ENCODE data around the gene DUSP10.

DNA sequence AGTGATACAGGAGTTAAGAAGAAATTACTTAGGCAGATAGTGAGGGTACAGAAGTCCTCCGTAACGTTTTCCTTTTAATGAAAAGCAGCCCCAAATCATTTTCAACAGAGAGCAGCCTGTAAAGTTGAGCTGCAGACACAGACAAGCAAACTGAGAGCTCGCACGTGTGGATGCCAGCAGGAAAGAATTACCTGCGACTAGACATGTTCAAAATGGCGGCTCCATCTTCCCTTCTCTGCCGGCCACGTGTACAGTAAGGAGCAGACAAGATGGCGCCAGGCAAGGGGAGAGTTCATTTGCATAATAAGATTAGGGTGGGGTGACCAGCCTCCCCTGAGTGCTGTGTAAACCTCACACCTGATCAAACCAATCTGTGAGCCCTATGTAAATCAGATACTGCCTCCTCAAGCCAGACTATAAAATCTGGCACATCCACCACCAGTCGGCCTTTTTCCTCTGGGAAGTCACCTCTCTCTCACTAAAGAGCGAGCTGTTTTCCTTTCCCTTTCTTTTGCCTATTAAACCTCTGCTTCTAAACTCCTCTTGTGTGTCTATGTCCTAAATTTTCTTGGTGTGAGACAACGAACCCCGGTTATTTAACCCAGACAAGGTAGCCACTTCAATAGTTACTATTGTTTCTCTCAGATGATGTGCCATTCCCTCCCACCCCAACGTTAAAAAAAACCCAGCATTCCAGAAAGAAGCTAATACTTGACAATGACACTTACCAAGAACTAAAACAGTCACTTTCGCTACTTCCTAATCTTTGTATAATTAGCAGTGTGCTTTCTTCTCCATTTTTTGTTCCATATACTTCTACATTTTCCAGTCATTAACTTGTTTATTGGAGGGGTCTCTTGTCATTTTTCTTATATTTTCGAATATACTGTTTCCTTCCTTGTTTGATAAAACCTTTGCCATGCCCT, 27.4 kb downstream of the DUSP10 start:
- TF ChIP-seq, protein P1, sequence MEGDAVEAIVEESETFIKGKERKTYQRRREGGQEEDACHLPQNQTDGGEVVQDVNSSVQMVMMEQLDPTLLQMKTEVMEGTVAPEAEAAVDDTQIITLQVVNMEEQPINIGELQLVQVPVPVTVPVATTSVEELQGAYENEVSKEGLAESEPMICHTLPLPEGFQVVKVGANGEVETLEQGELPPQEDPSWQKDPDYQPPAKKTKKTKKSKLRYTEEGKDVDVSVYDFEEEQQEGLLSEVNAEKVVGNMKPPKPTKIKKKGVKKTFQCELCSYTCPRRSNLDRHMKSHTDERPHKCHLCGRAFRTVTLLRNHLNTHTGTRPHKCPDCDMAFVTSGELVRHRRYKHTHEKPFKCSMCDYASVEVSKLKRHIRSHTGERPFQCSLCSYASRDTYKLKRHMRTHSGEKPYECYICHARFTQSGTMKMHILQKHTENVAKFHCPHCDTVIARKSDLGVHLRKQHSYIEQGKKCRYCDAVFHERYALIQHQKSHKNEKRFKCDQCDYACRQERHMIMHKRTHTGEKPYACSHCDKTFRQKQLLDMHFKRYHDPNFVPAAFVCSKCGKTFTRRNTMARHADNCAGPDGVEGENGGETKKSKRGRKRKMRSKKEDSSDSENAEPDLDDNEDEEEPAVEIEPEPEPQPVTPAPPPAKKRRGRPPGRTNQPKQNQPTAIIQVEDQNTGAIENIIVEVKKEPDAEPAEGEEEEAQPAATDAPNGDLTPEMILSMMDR (conservative IDR thresholded peaks at IDR 0.05; ENCODE audit: low read depth, low read length), result no peak
- TF ChIP-seq EZH2phosphoT487 (IDR thresholded peaks at IDR 0.05; ENCODE audit: borderline replicate concordance, low read length), result no peak
- no peak for TF ChIP-seq EZH2 (IDR thresholded peaks at IDR 0.05; ENCODE audit: low read length, unreplicated experiment)

All from PC-3 (cell line).